OCI-LY7 (cell line): ENCODE results near the gene MYRIP. TPM values are rescaled to one million over a fixed set of nuclear protein-coding genes. Genes with fewer than 3 reads are reported as not detected.

Experiments
- BruUV-seq: library from RNA; stranded (reverse); fragments of 400-500 nt; replicated peaks from 2 replicates; lab custom pipeline; 2021; lab: Mats Ljungman, UMichigan
- CTCF ChIA-PET: fragments of 300-600 bp; sonication (Branson Sonifier 250); formaldehyde crosslinking; loops from one replicate; lab custom pipeline; 2022; ENCODE audit warnings: antibody characterized with exemption; ENCODE audit not compliant: unreplicated experiment; lab: Charles Lee
- POLR2A ChIA-PET: fragments of 300-600 bp; sonication (Branson Sonifier 250); formaldehyde crosslinking; loops from one replicate; lab custom pipeline; 2022; ENCODE audit warnings: antibody characterized with exemption; lab: Charles Lee
- DNase-seq: peaks from one replicate; pipeline ENCODE4 v3.0.0-alpha.2; 2015; ENCODE audit warnings: low spot score
- H2AFZ ChIP-seq: fragments of 200-600 bp; sonication (generic), shearing (Covaris generic); 2 replicates; pipeline ENCODE4 v1.6.1; 2014; ENCODE audit warnings: mild to moderate bottlenecking, antibody characterized with exemption, low read length, moderate library complexity
- H3K27ac ChIP-seq: fragments of 200-600 bp; sonication (generic); 2 replicates; pipeline ENCODE4 v1.5.1; 2014; ENCODE audit warnings: mixed run types, low read depth, mild to moderate bottlenecking, moderate library complexity, low read length, inconsistent platforms; ENCODE audit not compliant: poor library complexity, severe bottlenecking
- H3K36me3 ChIP-seq: fragments of 200-600 bp; sonication (generic); 2 replicates; pipeline ENCODE4 v1.6.1; 2014; ENCODE audit warnings: mild to moderate bottlenecking, antibody characterized with exemption, low read length, moderate library complexity, mixed read lengths; ENCODE audit not compliant: insufficient read depth
- H3K4me1 ChIP-seq: fragments of 200-600 bp; sonication (generic); 2 replicates; pipeline ENCODE4 v1.5.1; 2014; ENCODE audit warnings: mild to moderate bottlenecking, low read length; ENCODE audit not compliant: insufficient read depth, poor library complexity, severe bottlenecking
- H3K4me2 ChIP-seq: fragments of 200-600 bp; sonication (generic); 2 replicates; pipeline ENCODE4 v1.6.1; 2014; ENCODE audit warnings: mild to moderate bottlenecking, low read length
- H3K4me3 ChIP-seq: fragments of 200-600 bp; sonication (generic); 2 replicates; pipeline ENCODE4 v1.5.1; 2014; ENCODE audit warnings: mild to moderate bottlenecking, low read depth, low read length; ENCODE audit not compliant: poor library complexity, severe bottlenecking
- H3K79me2 ChIP-seq: fragments of 200-600 bp; sonication (generic); 2 replicates; pipeline ENCODE4 v1.6.1; 2016; ENCODE audit warnings: low read depth, mild to moderate bottlenecking, low read length, moderate library complexity, mixed read lengths; ENCODE audit not compliant: insufficient read depth
- H3K9me2 ChIP-seq: fragments of 200-600 bp; sonication (generic); 2 replicates; pipeline ENCODE4 v1.6.1; 2016; ENCODE audit warnings: mild to moderate bottlenecking, low read length, mixed read lengths; ENCODE audit not compliant: insufficient read depth
- H3K9me3 ChIP-seq: fragments of 200-600 bp; sonication (generic); 2 replicates; pipeline ENCODE4 v1.6.1; 2014; ENCODE audit warnings: mild to moderate bottlenecking, mixed run types, low read length, mixed read lengths
- H4K20me1 ChIP-seq: fragments of 200-600 bp; sonication (generic); 2 replicates; pipeline ENCODE4 v1.6.1; 2014; ENCODE audit warnings: mild to moderate bottlenecking, antibody characterized with exemption, low read length, moderate library complexity, mixed read lengths; ENCODE audit not compliant: insufficient read depth
- CTCF ChIP-seq: fragments of 200-600 bp; sonication (generic); conservative IDR thresholded peaks from 2 replicates; pipeline ENCODE4 v1.5.1; 2014; ENCODE audit warnings: mild to moderate bottlenecking, antibody characterized with exemption, low read length, moderate library complexity, mixed read lengths
- EZH2phosphoT487 ChIP-seq: fragments of 200-600 bp; sonication (generic); IDR thresholded peaks from 2 replicates; pipeline ENCODE4 v1.6.1; 2018; ENCODE audit warnings: low read depth, borderline replicate concordance, mild to moderate bottlenecking, mixed run types, antibody characterized with exemption, low read length, moderate library complexity, mixed read lengths
- intact Hi-C: fragments of 100-400 bp; cut with micrococcal nuclease; formaldehyde crosslinking; loops from one replicate; pipeline ENCODE4 v1.10.0; 2022; ENCODE audit not compliant: unreplicated experiment
- total RNA-seq, 2 experiments: library from RNA; depleted of rRNA in 1 of 2; stranded (reverse); fragments of >200 nt in 1 of 2; shearing (Covaris generic) in 1 of 2; gene quantifications; 2 replicates each; pipeline ENCODE4 v1.2.3, GENCODE V29; 2014 to 2022

Gene MYRIP
- total RNA-seq, 2 experiments from 2014 or later: not detected

- CTCF ChIA-PET: no interaction called here
- no peak overlapping the region for H3K4me3 ChIP-seq
- H2AFZ ChIP-seq: no peak overlapping the region
- POLR2A ChIA-PET: no interaction called here
- no peaks in the 10 kb centered on the region for H3K9me2 ChIP-seq
- no peak for DNase-seq
- H3K36me3 ChIP-seq: no peaks in the 10 kb centered on the region
- H3K4me2 ChIP-seq: no peak overlapping the region
- H3K79me2 ChIP-seq: no peaks in the 10 kb centered on the region
- BruUV-seq: no TSS peak
- no peak for TF ChIP-seq CTCF
- H3K9me3 ChIP-seq: no peaks in the 10 kb centered on the region
- no peak overlapping the region for H3K27ac ChIP-seq
- intact Hi-C loops: no loop called here
- H3K4me1 ChIP-seq: no peaks in the 10 kb centered on the region
- H4K20me1 ChIP-seq: no peaks in the 10 kb centered on the region
Observed at GRCh38 chr3:40207796-40208195, 398.4 kb downstream of the MYRIP start.

- no peak for DNase-seq
- POLR2A ChIA-PET: no interaction called here
- no peak overlapping the region for H3K27ac ChIP-seq
- CTCF ChIA-PET: no interaction called here
- no peak overlapping the region for H2AFZ ChIP-seq
- BruUV-seq: no TSS peak
- H3K79me2 ChIP-seq: no peaks in the 10 kb centered on the region
- no peaks in the 10 kb centered on the region for H3K36me3 ChIP-seq
- H4K20me1 ChIP-seq: no peaks in the 10 kb centered on the region
- no peak overlapping the region for H3K4me2 ChIP-seq
- no peaks in the 10 kb centered on the region for H3K9me3 ChIP-seq
- TF ChIP-seq CTCF (no peak), EZH2phosphoT487 (no peak)
- intact Hi-C loops: no loop called here
- H3K9me2 ChIP-seq: no peaks in the 10 kb centered on the region
- H3K4me3 ChIP-seq: no peak overlapping the region
- H3K4me1 ChIP-seq: no peaks in the 10 kb centered on the region
Observed at GRCh38 chr3:40208251-40208650, 398.8 kb downstream of the MYRIP start.

GRCh38 chr3:40211579-40211978 is 402.2 kb downstream of the MYRIP start:
- BruUV-seq: no TSS peak
- DNase-seq: no peak
- intact Hi-C loops: no loop called here

More at GRCh38 chr3:40211579-40211978, 402.2 kb downstream of the MYRIP start:
- Histone ChIP-seq H3K36me3 (no peaks in the 10 kb centered on the region), H2AFZ (no peak overlapping the region), H3K79me2 (no peaks in the 10 kb centered on the region), H3K9me2 (no peaks in the 10 kb centered on the region), H3K9me3 (no peaks in the 10 kb centered on the region), H3K4me1 (no peaks in the 10 kb centered on the region), H3K4me2 (no peak overlapping the region), H3K27ac (no peak overlapping the region), H3K4me3 (no peak overlapping the region), H4K20me1 (no peaks in the 10 kb centered on the region)
- POLR2A ChIA-PET: no interaction called here
- CTCF ChIA-PET: no interaction called here
- no peak for TF ChIP-seq EZH2phosphoT487
- no peak for TF ChIP-seq CTCF
